HG02981 (cell line): ENCODE measurements around the gene ELAC1.
A peak's percentile ranks its signal among the peaks of the same experiment; 100 is the strongest.
"Not testable (repeated sequence)": the region's sequence is repeated elsewhere in the genome, so short reads cannot be mapped to it uniquely, and the experiment has no call there.

Experiments
- ATAC-seq: cut with Tn5 transposase; IDR thresholded peaks from one replicate; pipeline ENCODE4 v1.9.1; 2021; ENCODE audit warnings: mild to moderate bottlenecking, moderate library complexity; ENCODE audit not compliant: unreplicated experiment

The ELAC1 gene

GRCh38 chr18:50967714-50968661 lies at the start of gene ELAC1:
ELAC1 (plus strand) TSS chr18:50968040; CDS start chr18:50974405, 6,365 bp downstream.
- ATAC-seq = peak; percentile 95

GRCh38 chr18:50918153-50918552 lies 49.7 kb upstream of the ELAC1 start:
- ATAC-seq = no peak

GRCh38 chr18:50924372-50924771 lies 43.5 kb upstream of the ELAC1 start:
- ATAC-seq = no peak

GRCh38 chr18:50926521-50926920 lies 41.3 kb upstream of the ELAC1 start:
- no peak for ATAC-seq

GRCh38 chr18:50928551-50928950 lies 39.3 kb upstream of the ELAC1 start:
- ATAC-seq = no peak

- no peak for ATAC-seq
Observed at GRCh38 chr18:50933684-50934083, 34.2 kb upstream of the ELAC1 start.

- no peak for ATAC-seq
Observed at GRCh38 chr18:50934545-50935211, 33.2 kb upstream of the ELAC1 start.

GRCh38 chr18:50935493-50936191 lies 32.2 kb upstream of the ELAC1 start:
- ATAC-seq = no peak

- ATAC-seq = no peak
Observed at GRCh38 chr18:50937183-50937582, 30.7 kb upstream of the ELAC1 start.

- ATAC-seq = no peak
Observed at GRCh38 chr18:50938912-50939311, 28.9 kb upstream of the ELAC1 start.

- no peak for ATAC-seq
Observed at GRCh38 chr18:50944245-50944932, 23.5 kb upstream of the ELAC1 start.

- not testable (repeated sequence) for ATAC-seq
Observed at GRCh38 chr18:50945918-50946317, 21.9 kb upstream of the ELAC1 start.

- ATAC-seq = no peak
Observed at GRCh38 chr18:50947899-50948298, 19.9 kb upstream of the ELAC1 start.

GRCh38 chr18:50949185-50949584 lies 18.7 kb upstream of the ELAC1 start:
- no peak for ATAC-seq

GRCh38 chr18:50950626-50951025 lies 17.2 kb upstream of the ELAC1 start:
- no peak for ATAC-seq

- no peak for ATAC-seq
Observed at GRCh38 chr18:50953822-50954221, 14.0 kb upstream of the ELAC1 start.

- ATAC-seq = no peak
Observed at GRCh38 chr18:50955253-50955652, 12.6 kb upstream of the ELAC1 start.

GRCh38 chr18:50956116-50956515 lies 11.7 kb upstream of the ELAC1 start:
- ATAC-seq = no peak

GRCh38 chr18:50961974-50962373 lies 5.9 kb upstream of the ELAC1 start:
- ATAC-seq = no peak

GRCh38 chr18:50969448-50969847 lies 1.6 kb downstream of the ELAC1 start:
- no peak for ATAC-seq

GRCh38 chr18:50970006-50970405 lies 2.2 kb downstream of the ELAC1 start:
- ATAC-seq = no peak
